Measurements from ENCODE around the gene MTFMT.

- TF ChIP-seq EZH2 (IDR thresholded peaks at IDR 0.05; ENCODE audit: low read depth, unreplicated experiment) = no peak
- TF ChIP-seq CTCF (conservative IDR thresholded peaks at IDR 0.05; ENCODE audit: low read depth in 2 of 2) = no peak
Observed at GRCh38 chr15:65006876-65007275, 22.6 kb downstream of the MTFMT start.
